ENCODE measurements around the gene SLC37A1.

The SLC37A1 gene

GRCh38 chr21:42546433-42546832 is 32.8 kb downstream of the SLC37A1 start:
- DNase-seq: no peak

- no peak for DNase-seq
These were observed 33.6 kb downstream of the SLC37A1 start for GRCh38 chr21:42547001-42547905.

- DNase-seq: no peak
These were observed 34.3 kb downstream of the SLC37A1 start for GRCh38 chr21:42547906-42548365.

- no peak for DNase-seq
These were observed 35.2 kb downstream of the SLC37A1 start for GRCh38 chr21:42548687-42549406.

GRCh38 chr21:42550817-42551216 is 37.2 kb downstream of the SLC37A1 start:
- DNase-seq: no peak

GRCh38 chr21:42552407-42553336 is 39.0 kb downstream of the SLC37A1 start:
- no peak for DNase-seq

- DNase-seq: no peak
These were observed 39.8 kb downstream of the SLC37A1 start for GRCh38 chr21:42553435-42553834.

GRCh38 chr21:42554251-42554961 is 40.8 kb downstream of the SLC37A1 start:
- no peak for DNase-seq

- no peak for DNase-seq
These were observed 42.2 kb downstream of the SLC37A1 start for GRCh38 chr21:42555756-42556438.

- DNase-seq: no peak
These were observed 42.8 kb downstream of the SLC37A1 start for GRCh38 chr21:42556476-42556875.

- no peak for DNase-seq
These were observed 43.3 kb downstream of the SLC37A1 start for GRCh38 chr21:42556960-42557359.

- no peak for DNase-seq
These were observed 43.8 kb downstream of the SLC37A1 start for GRCh38 chr21:42557420-42557819.

GRCh38 chr21:42558368-42558767 is 44.7 kb downstream of the SLC37A1 start:
- DNase-seq: no peak

GRCh38 chr21:42558846-42559245 is 45.2 kb downstream of the SLC37A1 start:
- no peak for DNase-seq

GRCh38 chr21:42559326-42559725 is 45.7 kb downstream of the SLC37A1 start:
- no peak for DNase-seq

GRCh38 chr21:42560517-42561179 is 47.0 kb downstream of the SLC37A1 start:
- DNase-seq: no peak

- no peak for DNase-seq
These were observed 48.4 kb downstream of the SLC37A1 start for GRCh38 chr21:42561762-42562650.

GRCh38 chr21:42562816-42563215 is 49.2 kb downstream of the SLC37A1 start:
- DNase-seq: no peak

GRCh38 chr21:42563261-42563660 is 49.6 kb downstream of the SLC37A1 start:
- DNase-seq: no peak

GRCh38 chr21:42563686-42564085 is 50.0 kb downstream of the SLC37A1 start:
- no peak for DNase-seq
